HepG2 (cell line): ENCODE results near the gene OSBPL2. TPM values are rescaled to one million over a fixed set of nuclear protein-coding genes. Genes with fewer than 3 reads are reported as not detected.

ENCODE experiments used
- CBX2 ChIP-seq, 2 experiments: fragments of 200-600 bp in 1 of 2; sonication (generic); formaldehyde crosslinking in 1 of 2; IDR thresholded peaks; 2 replicates each; pipeline versions ENCODE4 v1.7.0 to v1.8.1; 2018 to 2022; ENCODE audit warnings: low read depth in 2 of 2, low read length in 1 of 2, mild to moderate bottlenecking in 1 of 2, missing genetic modification reagents in 1 of 2
- DRAP1 ChIP-seq: IDR thresholded peaks from 2 replicates; pipeline ENCODE4 v1.6.1; 2016; ENCODE audit warnings: missing genetic modification reagents, missing compliant biosample characterization
- ESRRA ChIP-seq: sonication (generic); formaldehyde crosslinking; IDR thresholded peaks from 2 replicates; pipeline ENCODE4 v1.5.1; 2020; ENCODE audit warnings: mild to moderate bottlenecking, low read depth, missing genetic modification reagents
- HCFC1 ChIP-seq: fragments of 150-350 bp; IDR thresholded peaks from 2 replicates; pipeline ENCODE4 v1.6.1; 2014; ENCODE audit warnings: low read depth, low read length
- HDAC2 ChIP-seq: sonication (generic); formaldehyde crosslinking; IDR thresholded peaks from 2 replicates; pipeline ENCODE4 v1.4.0; 2020; ENCODE audit warnings: missing genetic modification reagents
- HDAC6 ChIP-seq: fragments of 200-600 bp; sonication (generic); IDR thresholded peaks from 2 replicates; pipeline ENCODE4 v1.7.0; 2017; ENCODE audit warnings: mild to moderate bottlenecking, antibody characterized with exemption, low read length, low read depth
- PAWR ChIP-seq: sonication (generic); formaldehyde crosslinking; IDR thresholded peaks from 2 replicates; pipeline ENCODE4 v1.4.0; 2020; ENCODE audit warnings: missing genetic modification reagents, mild to moderate bottlenecking, borderline replicate concordance
- SAP130 ChIP-seq: IDR thresholded peaks from 2 replicates; pipeline ENCODE4 v1.6.1; 2016; ENCODE audit warnings: low read depth
- SMARCC2 ChIP-seq: fragments of 450-650 bp; IDR thresholded peaks from 2 replicates; pipeline ENCODE4 v1.6.1; 2017; ENCODE audit warnings: antibody characterized with exemption, mild to moderate bottlenecking
- SP1 ChIP-seq, 2 experiments: fragments of 450-650 bp in 1 of 2; sonication (generic) in 1 of 2; formaldehyde crosslinking in 1 of 2; IDR thresholded peaks; 2 replicates each; pipeline versions ENCODE4 v1.4.0 to v1.6.1; 2016 to 2020; ENCODE audit warnings: missing genetic modification reagents in 1 of 2
- THAP11 ChIP-seq: IDR thresholded peaks from 2 replicates; pipeline ENCODE4 v1.6.1; 2016; ENCODE audit warnings: missing biosample characterization, missing genetic modification reagents
- ZFP36L1 ChIP-seq: sonication (generic); formaldehyde crosslinking; IDR thresholded peaks from 2 replicates; pipeline ENCODE4 v1.8.0; 2022; ENCODE audit warnings: mild to moderate bottlenecking, missing genetic modification reagents, moderate library complexity
- ZNF44 ChIP-seq: sonication (generic); formaldehyde crosslinking; IDR thresholded peaks from 2 replicates; pipeline ENCODE4 v1.5.1; 2020; ENCODE audit warnings: mild to moderate bottlenecking, missing genetic modification reagents
- ZNF512B ChIP-seq: sonication (generic); formaldehyde crosslinking; IDR thresholded peaks from 2 replicates; pipeline ENCODE4 v1.5.1; 2020; ENCODE audit warnings: missing genetic modification reagents, mild to moderate bottlenecking, borderline replicate concordance
- ZNF589 ChIP-seq: sonication (generic); formaldehyde crosslinking; conservative IDR thresholded peaks from 2 replicates; pipeline ENCODE4 v1.8.0; 2022; ENCODE audit warnings: mild to moderate bottlenecking, moderate library complexity, missing genetic modification reagents
- ZNF746 ChIP-seq: sonication (generic); formaldehyde crosslinking; IDR thresholded peaks from 2 replicates; pipeline ENCODE4 v1.8.0; 2022; ENCODE audit warnings: mild to moderate bottlenecking, missing genetic modification reagents
- polyA plus RNA-seq, 8 experiments: library from polyadenylated mRNA; depleted of rRNA in 3 of 8; stranded (reverse) in 7 of 8; unstranded in 1 of 8; fragments of >200 nt; fragmentation: Illumina TruSeq in 4 of 8; extraction: Trizol in 4 of 8; gene quantifications; 2 replicates each; pipeline versions ENCODE4 v1.2.1 to v1.2.3, GENCODE V29; 2011 to 2016; ENCODE audit warnings: low read depth in 4 of 8, missing spikeins in 1 of 8, mixed read lengths in 1 of 8; ENCODE audit not compliant: insufficient read depth in 1 of 8
- total RNA-seq, 5 experiments: library from RNA; depleted of rRNA; stranded (reverse); fragments of >200 nt; fragmentation: Illumina TruSeq; extraction: Trizol; gene quantifications; 2 replicates each; pipeline ENCODE4 v1.2.3, GENCODE V29; 2016; ENCODE audit warnings: low read depth in 1 of 5
- TF ChIP-seq, protein P1 (sequence below): sonication (generic); formaldehyde crosslinking; IDR thresholded peaks from 2 replicates; pipeline ENCODE4 v1.4.0; 2020; ENCODE audit warnings: missing genetic modification reagents, borderline replicate concordance
- TF ChIP-seq, protein P2 (sequence below): sonication (generic); formaldehyde crosslinking; IDR thresholded peaks from 2 replicates; pipeline ENCODE4; 2020; ENCODE audit warnings: missing genetic modification reagents, mild to moderate bottlenecking, borderline replicate concordance
- TF ChIP-seq, protein P3 (sequence below): sonication (generic); formaldehyde crosslinking; IDR thresholded peaks from 2 replicates; pipeline ENCODE4 v1.5.0; 2020; ENCODE audit warnings: missing genetic modification reagents

The OSBPL2 gene
- total and polyA plus RNA-seq, 2 of the 13 experiments (the other 11 are each of a cell fraction or from before 2014, with no cell fraction given) = 18.5 to 37.4 TPM

- TF ChIP-seq DRAP1 (no peak), HDAC2 (CRISPR knock-in tag) (0 out of 2 replicates have a peak, but pooled peaks have one; percentile 17), ZNF746 (CRISPR knock-in tag) (0 out of 2 replicates have a peak, but pooled peaks have one; percentile 22), ZNF589 (CRISPR knock-in tag) (no peak), CBX2 (IDR thresholded peaks at IDR 0.05; ENCODE audit: low read depth, low read length) (no peak), CBX2 (CRISPR knock-in tag; IDR thresholded peaks at IDR 0.05; ENCODE audit: low read depth) (no peak), ESRRA (peak; percentile 82), HCFC1 (no peak), ZNF44 (CRISPR knock-in tag) (no peak), PAWR (CRISPR knock-in tag) (no peak), THAP11 (CRISPR knock-in tag) (no peak), SP1 (IDR thresholded peaks at IDR 0.05) (no peak), SP1 (CRISPR knock-in tag; IDR thresholded peaks at IDR 0.05) (no peak), SMARCC2 (no peak), ZNF512B (CRISPR knock-in tag) (no peak), HDAC6 (no peak), SAP130 (peak; percentile 72), ZFP36L1 (CRISPR knock-in tag) (no peak)
- TF ChIP-seq, protein P1, sequence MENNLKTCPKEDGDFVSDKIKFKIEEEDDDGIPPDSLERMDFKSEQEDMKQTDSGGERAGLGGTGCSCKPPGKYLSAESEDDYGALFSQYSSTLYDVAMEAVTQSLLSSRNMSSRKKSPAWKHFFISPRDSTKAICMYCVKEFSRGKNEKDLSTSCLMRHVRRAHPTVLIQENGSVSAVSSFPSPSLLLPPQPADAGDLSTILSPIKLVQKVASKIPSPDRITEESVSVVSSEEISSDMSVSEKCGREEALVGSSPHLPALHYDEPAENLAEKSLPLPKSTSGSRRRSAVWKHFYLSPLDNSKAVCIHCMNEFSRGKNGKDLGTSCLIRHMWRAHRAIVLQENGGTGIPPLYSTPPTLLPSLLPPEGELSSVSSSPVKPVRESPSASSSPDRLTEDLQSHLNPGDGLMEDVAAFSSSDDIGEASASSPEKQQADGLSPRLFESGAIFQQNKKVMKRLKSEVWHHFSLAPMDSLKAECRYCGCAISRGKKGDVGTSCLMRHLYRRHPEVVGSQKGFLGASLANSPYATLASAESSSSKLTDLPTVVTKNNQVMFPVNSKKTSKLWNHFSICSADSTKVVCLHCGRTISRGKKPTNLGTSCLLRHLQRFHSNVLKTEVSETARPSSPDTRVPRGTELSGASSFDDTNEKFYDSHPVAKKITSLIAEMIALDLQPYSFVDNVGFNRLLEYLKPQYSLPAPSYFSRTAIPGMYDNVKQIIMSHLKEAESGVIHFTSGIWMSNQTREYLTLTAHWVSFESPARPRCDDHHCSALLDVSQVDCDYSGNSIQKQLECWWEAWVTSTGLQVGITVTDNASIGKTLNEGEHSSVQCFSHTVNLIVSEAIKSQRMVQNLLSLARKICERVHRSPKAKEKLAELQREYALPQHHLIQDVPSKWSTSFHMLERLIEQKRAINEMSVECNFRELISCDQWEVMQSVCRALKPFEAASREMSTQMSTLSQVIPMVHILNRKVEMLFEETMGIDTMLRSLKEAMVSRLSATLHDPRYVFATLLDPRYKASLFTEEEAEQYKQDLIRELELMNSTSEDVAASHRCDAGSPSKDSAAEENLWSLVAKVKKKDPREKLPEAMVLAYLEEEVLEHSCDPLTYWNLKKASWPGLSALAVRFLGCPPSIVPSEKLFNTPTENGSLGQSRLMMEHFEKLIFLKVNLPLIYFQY (CRISPR knock-in tag) = peak; percentile 24; the same call in 1 of the 2 replicates
- TF ChIP-seq, protein P2, sequence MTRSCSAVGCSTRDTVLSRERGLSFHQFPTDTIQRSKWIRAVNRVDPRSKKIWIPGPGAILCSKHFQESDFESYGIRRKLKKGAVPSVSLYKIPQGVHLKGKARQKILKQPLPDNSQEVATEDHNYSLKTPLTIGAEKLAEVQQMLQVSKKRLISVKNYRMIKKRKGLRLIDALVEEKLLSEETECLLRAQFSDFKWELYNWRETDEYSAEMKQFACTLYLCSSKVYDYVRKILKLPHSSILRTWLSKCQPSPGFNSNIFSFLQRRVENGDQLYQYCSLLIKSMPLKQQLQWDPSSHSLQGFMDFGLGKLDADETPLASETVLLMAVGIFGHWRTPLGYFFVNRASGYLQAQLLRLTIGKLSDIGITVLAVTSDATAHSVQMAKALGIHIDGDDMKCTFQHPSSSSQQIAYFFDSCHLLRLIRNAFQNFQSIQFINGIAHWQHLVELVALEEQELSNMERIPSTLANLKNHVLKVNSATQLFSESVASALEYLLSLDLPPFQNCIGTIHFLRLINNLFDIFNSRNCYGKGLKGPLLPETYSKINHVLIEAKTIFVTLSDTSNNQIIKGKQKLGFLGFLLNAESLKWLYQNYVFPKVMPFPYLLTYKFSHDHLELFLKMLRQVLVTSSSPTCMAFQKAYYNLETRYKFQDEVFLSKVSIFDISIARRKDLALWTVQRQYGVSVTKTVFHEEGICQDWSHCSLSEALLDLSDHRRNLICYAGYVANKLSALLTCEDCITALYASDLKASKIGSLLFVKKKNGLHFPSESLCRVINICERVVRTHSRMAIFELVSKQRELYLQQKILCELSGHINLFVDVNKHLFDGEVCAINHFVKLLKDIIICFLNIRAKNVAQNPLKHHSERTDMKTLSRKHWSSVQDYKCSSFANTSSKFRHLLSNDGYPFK (CRISPR knock-in tag) = peak; percentile 29; the same call in 1 of the 2 replicates
- TF ChIP-seq, protein P3, sequence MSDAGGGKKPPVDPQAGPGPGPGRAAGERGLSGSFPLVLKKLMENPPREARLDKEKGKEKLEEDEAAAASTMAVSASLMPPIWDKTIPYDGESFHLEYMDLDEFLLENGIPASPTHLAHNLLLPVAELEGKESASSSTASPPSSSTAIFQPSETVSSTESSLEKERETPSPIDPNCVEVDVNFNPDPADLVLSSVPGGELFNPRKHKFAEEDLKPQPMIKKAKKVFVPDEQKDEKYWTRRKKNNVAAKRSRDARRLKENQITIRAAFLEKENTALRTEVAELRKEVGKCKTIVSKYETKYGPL = no peak
These were observed 6.4 kb downstream of the OSBPL2 start (continued) for GRCh38 chr20:62244644-62245108.
